PC-3 (cell line): Measurements from ENCODE around the gene USP19. TPM values are rescaled to one million over a fixed set of nuclear protein-coding genes. Genes with fewer than 3 reads are reported as not detected.

Experiments used
- ATAC-seq: fragments of 200-7000 bp; cut with Tn5 transposase; 2 replicates; pipeline ENCODE4 v1.9.1; 2020; ENCODE audit warnings: mild to moderate bottlenecking, moderate library complexity
- BruUV-seq: library from RNA; stranded (reverse); fragments of 400-500 nt; replicated peaks from 2 replicates; lab custom pipeline; 2021; lab: Mats Ljungman, UMichigan
- CTCF ChIA-PET: fragments of 300-600 bp; sonication (Branson Sonifier 250); formaldehyde crosslinking; loops from one replicate; lab custom pipeline; 2022; ENCODE audit warnings: antibody characterized with exemption; lab: Charles Lee
- POLR2A ChIA-PET: fragments of 300-600 bp; sonication (Branson Sonifier 250); formaldehyde crosslinking; loops from one replicate; lab custom pipeline; 2022; ENCODE audit warnings: antibody characterized with exemption; ENCODE audit not compliant: unreplicated experiment; lab: Charles Lee
- DNase-seq: peaks from one replicate; pipeline ENCODE4 v3.0.0-alpha.2; 2015
- H2AFZ ChIP-seq: fragments of 300-600 bp; sonication (generic); 2 replicates; pipeline ENCODE4 v1.6.0; 2016; ENCODE audit warnings: antibody characterized with exemption, low read length
- H3F3A ChIP-seq: fragments of 300-600 bp; sonication (generic); one replicate; pipeline ENCODE4 v1.6.0; 2017; ENCODE audit warnings: antibody characterized with exemption, low read length, control low read depth, mild to moderate bottlenecking; ENCODE audit not compliant: unreplicated experiment
- H3K27ac ChIP-seq: fragments of 300-600 bp; sonication (generic); 2 replicates; pipeline ENCODE4 v1.5.1; 2016; ENCODE audit warnings: mild to moderate bottlenecking, low read length
- H3K27me3 ChIP-seq: fragments of 300-600 bp; sonication (generic); 2 replicates; pipeline ENCODE4 v1.6.1; 2016; ENCODE audit warnings: low read length, mixed read lengths
- H3K36me3 ChIP-seq: fragments of 300-600 bp; sonication (generic); 2 replicates; pipeline ENCODE4 v1.6.1; 2016; ENCODE audit warnings: low read depth, mixed run types, low read length, mixed read lengths
- H3K4me1 ChIP-seq: fragments of 300-600 bp; sonication (generic); 2 replicates; pipeline ENCODE4 v1.5.1; 2016; ENCODE audit warnings: low read length; ENCODE audit not compliant: insufficient read depth
- H3K4me2 ChIP-seq: fragments of 300-600 bp; sonication (generic); 2 replicates; pipeline ENCODE4 v1.6.0; 2016; ENCODE audit warnings: low read length
- H3K4me3 ChIP-seq: fragments of 300-600 bp; sonication (generic); 2 replicates; pipeline ENCODE4 v1.5.1; 2016; ENCODE audit warnings: mild to moderate bottlenecking, low read length, mixed read lengths
- H3K79me2 ChIP-seq: fragments of 300-600 bp; sonication (generic); 2 replicates; pipeline ENCODE4 v1.6.1; 2017; ENCODE audit warnings: low read length, mixed read lengths
- H3K9ac ChIP-seq: fragments of 300-600 bp; sonication (generic); 2 replicates; pipeline ENCODE4 v1.6.0; 2016; ENCODE audit warnings: mild to moderate bottlenecking, low read length
- H3K9me2 ChIP-seq: fragments of 300-600 bp; sonication (generic); replicated peaks from 2 replicates; pipeline ENCODE4 v1.6.1; 2016; ENCODE audit warnings: mixed run types, low read length, mixed read lengths
- H3K9me3 ChIP-seq: fragments of 300-600 bp; sonication (generic); 2 replicates; pipeline ENCODE4 v1.6.1; 2016; ENCODE audit warnings: low read length, mixed read lengths
- H4K20me1 ChIP-seq: fragments of 300-600 bp; sonication (generic); 2 replicates; pipeline ENCODE4 v1.6.1; 2016; ENCODE audit warnings: low read length, mixed read lengths
- EZH2 ChIP-seq: fragments of 300-600 bp; sonication (generic); IDR thresholded peaks from one replicate; pipeline ENCODE4 v1.6.1; 2017; ENCODE audit warnings: antibody characterized with exemption, mild to moderate bottlenecking, low read length; ENCODE audit not compliant: unreplicated experiment
- EZH2phosphoT487 ChIP-seq: fragments of 300-600 bp; sonication (generic); IDR thresholded peaks from 2 replicates; pipeline ENCODE4 v1.6.1; 2018; ENCODE audit warnings: mild to moderate bottlenecking, antibody characterized with exemption, low read length, borderline replicate concordance
- intact Hi-C: fragments of 100-400 bp; cut with micrococcal nuclease; formaldehyde crosslinking; loops from 2 replicates; pipeline ENCODE4 v1.9.0; 2023
- total RNA-seq: library from RNA; depleted of rRNA; stranded (reverse); fragments of >200 nt; gene quantifications from 2 replicates; pipeline ENCODE4 v1.2.3, GENCODE V29; 2014
- TF ChIP-seq, protein P1 (sequence below): fragments of 300-600 bp; sonication (generic); conservative IDR thresholded peaks from 2 replicates; pipeline ENCODE4 v1.5.1; 2017; ENCODE audit warnings: antibody characterized with exemption, low read depth, mild to moderate bottlenecking, low read length

The USP19 gene
- total RNA-seq, 1 experiment from 2014 or later, result 84.4 TPM

DNA sequence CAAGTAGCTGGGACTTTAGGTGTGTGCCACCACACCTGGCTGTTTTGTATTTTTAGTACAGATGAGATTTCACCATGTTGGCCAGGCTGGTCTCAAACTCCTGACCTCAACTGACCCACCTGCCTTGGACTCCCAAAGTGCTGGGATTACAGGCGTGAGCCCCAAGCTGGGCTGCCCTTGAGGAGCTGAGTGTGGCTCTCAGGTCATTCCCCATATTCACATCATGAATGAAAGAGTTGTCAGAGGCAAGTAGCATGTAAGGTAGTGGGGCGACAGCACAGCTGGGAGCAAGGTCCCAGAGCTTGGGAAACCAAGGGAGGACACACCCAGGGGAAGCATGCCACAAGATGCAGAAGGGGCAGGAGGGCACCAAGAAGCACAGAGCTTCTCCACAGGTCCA is 40.6 kb upstream of the USP19 start:
- Histone ChIP-seq H2AFZ (no peak overlapping the region), H3F3A (no peaks in the 10 kb centered on the region), H4K20me1 (no peaks in the 10 kb centered on the region), H3K4me1 (peaks cover 10% of the 10 kb centered on the region), H3K27me3 (no peaks in the 10 kb centered on the region), H3K27ac (no peak overlapping the region), H3K36me3 (peaks cover 15% of the 10 kb centered on the region; the same call in 1 of the 2 replicates), H3K4me3 (no peak overlapping the region), H3K79me2 (peaks cover 21% of the 10 kb centered on the region), H3K4me2 (no peak overlapping the region), H3K9me2 (no peaks in the 10 kb centered on the region), H3K9ac (no peak overlapping the region), H3K9me3 (no peaks in the 10 kb centered on the region)
- BruUV-seq, result no TSS peak
- TF ChIP-seq EZH2phosphoT487, result no peak
- TF ChIP-seq, protein P1, sequence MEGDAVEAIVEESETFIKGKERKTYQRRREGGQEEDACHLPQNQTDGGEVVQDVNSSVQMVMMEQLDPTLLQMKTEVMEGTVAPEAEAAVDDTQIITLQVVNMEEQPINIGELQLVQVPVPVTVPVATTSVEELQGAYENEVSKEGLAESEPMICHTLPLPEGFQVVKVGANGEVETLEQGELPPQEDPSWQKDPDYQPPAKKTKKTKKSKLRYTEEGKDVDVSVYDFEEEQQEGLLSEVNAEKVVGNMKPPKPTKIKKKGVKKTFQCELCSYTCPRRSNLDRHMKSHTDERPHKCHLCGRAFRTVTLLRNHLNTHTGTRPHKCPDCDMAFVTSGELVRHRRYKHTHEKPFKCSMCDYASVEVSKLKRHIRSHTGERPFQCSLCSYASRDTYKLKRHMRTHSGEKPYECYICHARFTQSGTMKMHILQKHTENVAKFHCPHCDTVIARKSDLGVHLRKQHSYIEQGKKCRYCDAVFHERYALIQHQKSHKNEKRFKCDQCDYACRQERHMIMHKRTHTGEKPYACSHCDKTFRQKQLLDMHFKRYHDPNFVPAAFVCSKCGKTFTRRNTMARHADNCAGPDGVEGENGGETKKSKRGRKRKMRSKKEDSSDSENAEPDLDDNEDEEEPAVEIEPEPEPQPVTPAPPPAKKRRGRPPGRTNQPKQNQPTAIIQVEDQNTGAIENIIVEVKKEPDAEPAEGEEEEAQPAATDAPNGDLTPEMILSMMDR, result no peak
- TF ChIP-seq EZH2, result no peak
- ChIA-PET POLR2A (no interaction called here), CTCF (no interaction called here)
- ATAC-seq (no peak), DNase-seq (no peak)
- intact Hi-C loops, result no loop called here

DNA sequence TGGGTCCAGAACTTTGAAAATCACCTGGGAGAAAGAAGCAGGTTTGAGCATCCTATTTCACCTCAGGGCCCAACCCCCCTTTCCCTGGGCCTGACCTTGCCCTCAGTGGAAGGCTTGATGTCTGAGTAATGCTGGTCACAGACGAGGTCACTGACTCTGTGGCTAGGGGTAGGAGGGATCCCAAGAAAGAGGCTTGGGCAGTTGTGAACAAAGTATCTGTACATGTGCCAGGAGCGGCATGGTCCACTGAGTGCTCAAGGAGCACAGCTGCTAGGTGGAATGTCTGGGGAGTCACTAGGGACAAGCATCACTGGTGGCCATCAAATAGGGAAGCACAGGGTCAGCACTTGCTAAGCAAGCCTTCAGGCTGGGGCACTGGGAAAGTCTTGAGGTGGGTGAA is 38.2 kb upstream of the USP19 start:
- no peaks in the 10 kb centered on the region for H3K9me2 ChIP-seq
- ATAC-seq (no peak), DNase-seq (no peak)
- intact Hi-C loops, result no loop called here
- peaks cover 10% of the 10 kb centered on the region; the same call in 1 of the 2 replicates for H3K36me3 ChIP-seq
- H3K27ac ChIP-seq, result no peak overlapping the region
- no peak overlapping the region for H3K4me2 ChIP-seq
- CTCF ChIA-PET, result no interaction called here
- no peaks in the 10 kb centered on the region for H3F3A ChIP-seq
- H4K20me1 ChIP-seq, result no peaks in the 10 kb centered on the region
- no TSS peak for BruUV-seq
- no peak for TF ChIP-seq EZH2phosphoT487
- TF ChIP-seq, protein P1, result no peak
- no peak for TF ChIP-seq EZH2
- no peaks in the 10 kb centered on the region for H3K27me3 ChIP-seq
- H3K9ac ChIP-seq, result no peak overlapping the region
- H3K79me2 ChIP-seq, result no peaks in the 10 kb centered on the region
- H3K4me1 ChIP-seq, result no peaks in the 10 kb centered on the region
- H3K4me3 ChIP-seq, result no peak overlapping the region
- H3K9me3 ChIP-seq, result no peaks in the 10 kb centered on the region
- no peak overlapping the region for H2AFZ ChIP-seq
- POLR2A ChIA-PET, result no interaction called here

DNA sequence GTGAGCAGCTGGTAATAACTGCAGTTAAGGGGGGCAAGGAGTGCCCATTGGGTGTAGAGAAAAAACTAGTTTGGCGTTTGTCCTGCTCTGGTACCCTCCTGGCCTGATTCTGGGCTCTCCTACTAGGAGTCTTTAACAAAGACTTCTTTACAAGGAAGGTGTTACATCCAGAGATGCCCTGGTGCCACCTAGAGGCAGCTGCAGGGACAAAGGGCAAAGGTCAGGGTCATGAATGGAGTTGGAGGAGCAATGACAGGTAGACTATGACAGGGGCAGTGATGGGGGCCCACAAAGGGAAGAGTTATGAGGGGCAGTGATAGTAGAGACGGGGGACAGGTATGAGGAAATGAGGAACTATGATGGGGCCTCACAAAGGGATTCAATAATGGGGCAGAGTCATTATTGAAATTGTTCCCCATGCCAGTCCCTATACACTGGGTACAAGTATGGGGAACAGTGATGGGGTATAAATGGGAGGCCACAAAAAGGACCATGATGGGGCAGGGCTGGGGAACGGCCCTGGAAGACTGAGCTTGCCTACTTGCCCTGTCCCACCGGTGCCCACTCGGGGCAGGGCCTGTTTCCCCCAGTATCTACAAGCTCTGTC is 37.6 kb upstream of the USP19 start:
- H3K4me1 ChIP-seq, result no peaks in the 10 kb centered on the region
- no peaks in the 10 kb centered on the region for H3F3A ChIP-seq
- no peaks in the 10 kb centered on the region for H3K79me2 ChIP-seq
- ATAC-seq (peak; percentile 44), DNase-seq (peak; percentile 48)
- BruUV-seq, result no TSS peak
- H3K9ac ChIP-seq, result no peak overlapping the region
- H3K4me2 ChIP-seq, result no peak overlapping the region
- no peaks in the 10 kb centered on the region for H3K9me2 ChIP-seq
- no peak overlapping the region for H3K4me3 ChIP-seq
- H3K9me3 ChIP-seq, result no peaks in the 10 kb centered on the region
- H3K27me3 ChIP-seq, result no peaks in the 10 kb centered on the region
- H3K27ac ChIP-seq, result no peak overlapping the region
- H4K20me1 ChIP-seq, result no peaks in the 10 kb centered on the region
- TF ChIP-seq, protein P1, result peak; percentile 64
- TF ChIP-seq EZH2phosphoT487, result no peak
- H2AFZ ChIP-seq, result no peak overlapping the region
- intact Hi-C loops, result no loop called here
- H3K36me3 ChIP-seq, result peaks cover 5% of the 10 kb centered on the region; the same call in 1 of the 2 replicates
- ChIA-PET CTCF (interaction anchor here (0.5 kb wide), 1 partner anchor 53 kb away, joined by 3 read pairs; no protein-coding TSS in a partner anchor), POLR2A (no interaction called here)
